ENCODE results near the gene PPY.
A peak's percentile ranks its signal among the peaks of the same experiment; 100 is the strongest.
"Not testable (repeated sequence)": the region's sequence is repeated elsewhere in the genome, so short reads cannot be mapped to it uniquely, and the experiment has no call there.

The PPY gene

GRCh38 chr17:43932357-43932756 is 9.9 kb downstream of the PPY start:
- DNase-seq (ENCODE audit: low read depth in 3 of 3, low spot score in 1 of 3), result no peak

- no peak for DNase-seq (ENCODE audit: low read depth in 3 of 3, low spot score in 1 of 3)
These were observed 11.2 kb downstream of the PPY start for GRCh38 chr17:43931062-43931571.

GRCh38 chr17:43928609-43929008 is 13.7 kb downstream of the PPY start:
- no peak for DNase-seq (ENCODE audit: low read depth in 3 of 3, low spot score in 1 of 3)

DNA sequence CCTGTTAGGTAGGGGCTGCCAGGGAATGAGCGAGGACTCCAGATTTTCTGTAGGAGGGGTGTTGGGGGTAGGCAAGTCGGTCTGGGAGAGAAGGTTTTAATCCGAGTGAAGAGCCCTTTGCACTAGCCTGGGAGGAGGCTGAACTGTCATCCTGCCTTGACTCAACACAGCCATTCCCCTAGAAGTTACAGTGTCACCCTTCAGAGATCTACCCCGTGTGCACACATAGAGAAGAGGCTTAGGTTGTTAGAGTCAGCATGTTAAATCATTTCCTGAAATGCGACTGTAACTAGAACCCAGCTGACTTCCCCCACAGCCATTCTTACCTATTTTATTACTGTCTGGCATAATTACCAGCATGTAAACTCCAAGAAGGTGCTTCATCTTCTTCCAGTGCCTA is 14.3 kb downstream of the PPY start:
- DNase-seq (ENCODE audit: low read depth in 3 of 3, low spot score in 1 of 3), result not testable (repeated sequence)

GRCh38 chr17:43927060-43927864 is 15.0 kb downstream of the PPY start:
- DNase-seq (ENCODE audit: low read depth in 3 of 3, low spot score in 1 of 3), result no peak

DNA sequence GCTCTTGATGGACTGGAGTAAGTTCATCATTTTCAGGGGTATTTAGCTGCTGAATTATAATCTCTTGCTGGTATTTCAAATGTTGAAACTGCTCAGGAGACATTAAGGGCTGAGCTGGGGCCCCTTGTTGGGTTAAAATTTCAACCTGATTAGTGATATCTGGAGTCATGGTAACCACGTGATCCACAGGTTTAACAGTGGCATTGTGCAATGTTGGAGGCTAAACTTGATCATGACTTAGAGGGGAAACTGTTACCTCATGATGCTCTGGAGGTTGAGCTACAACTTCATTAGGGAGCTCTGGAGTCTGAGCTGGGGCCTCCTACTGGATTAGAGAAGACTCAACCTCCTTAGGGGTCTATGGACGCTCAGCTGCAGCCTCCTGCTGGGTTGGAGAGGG is 17.7 kb downstream of the PPY start:
- DNase-seq (ENCODE audit: low read depth in 3 of 3, low spot score in 1 of 3), result no peak

DNA sequence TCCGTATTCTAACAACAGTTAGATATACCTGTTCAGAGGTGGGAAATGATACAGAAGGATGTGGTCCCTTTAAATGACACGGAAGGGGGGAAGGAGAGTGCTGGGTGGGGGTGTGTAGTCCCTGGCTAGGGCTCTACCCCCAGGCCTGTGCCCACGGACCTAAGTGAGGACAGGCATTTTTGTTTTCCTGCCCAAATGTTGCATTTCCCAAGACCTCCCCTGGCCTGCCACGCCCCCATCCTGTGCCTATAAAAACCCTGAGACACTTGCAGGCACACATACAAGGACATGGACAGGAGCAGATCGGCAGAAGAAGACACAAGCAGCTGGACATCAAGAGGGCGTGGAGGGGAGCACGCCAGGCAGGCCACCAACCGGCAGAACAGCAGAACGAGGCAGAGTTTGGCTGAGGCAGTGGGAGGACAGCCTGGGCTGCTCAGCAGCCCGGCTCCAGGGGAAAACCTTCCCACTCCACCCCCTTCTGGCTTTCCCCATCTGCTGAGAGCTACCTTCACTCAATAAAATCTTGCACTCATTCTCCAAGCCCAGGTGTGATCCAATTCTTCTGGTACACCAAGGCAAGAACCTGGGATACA is 21.7 kb downstream of the PPY start:
- no peak for DNase-seq (ENCODE audit: low read depth in 3 of 3, low spot score in 1 of 3)

DNA sequence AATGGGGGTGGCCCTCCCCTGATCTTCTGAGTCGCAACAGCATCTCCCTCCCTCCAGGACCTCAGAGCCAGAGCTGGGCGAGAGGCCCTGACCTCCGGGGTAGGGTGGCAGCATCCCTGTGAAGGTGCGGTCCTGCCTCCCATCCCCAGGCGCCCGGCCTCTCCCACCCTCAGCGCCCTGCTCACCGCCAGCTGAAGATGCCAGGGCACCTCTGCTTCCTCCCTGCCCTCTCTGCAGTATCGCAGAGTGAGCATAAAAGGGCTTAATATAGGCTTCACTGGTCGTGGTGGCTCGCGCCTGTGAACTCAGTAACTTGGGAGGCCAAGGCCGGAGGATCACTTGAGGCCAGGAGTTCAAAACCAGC is 24.3 kb downstream of the PPY start:
- no peak for DNase-seq (ENCODE audit: low read depth in 3 of 3, low spot score in 1 of 3)

DNA sequence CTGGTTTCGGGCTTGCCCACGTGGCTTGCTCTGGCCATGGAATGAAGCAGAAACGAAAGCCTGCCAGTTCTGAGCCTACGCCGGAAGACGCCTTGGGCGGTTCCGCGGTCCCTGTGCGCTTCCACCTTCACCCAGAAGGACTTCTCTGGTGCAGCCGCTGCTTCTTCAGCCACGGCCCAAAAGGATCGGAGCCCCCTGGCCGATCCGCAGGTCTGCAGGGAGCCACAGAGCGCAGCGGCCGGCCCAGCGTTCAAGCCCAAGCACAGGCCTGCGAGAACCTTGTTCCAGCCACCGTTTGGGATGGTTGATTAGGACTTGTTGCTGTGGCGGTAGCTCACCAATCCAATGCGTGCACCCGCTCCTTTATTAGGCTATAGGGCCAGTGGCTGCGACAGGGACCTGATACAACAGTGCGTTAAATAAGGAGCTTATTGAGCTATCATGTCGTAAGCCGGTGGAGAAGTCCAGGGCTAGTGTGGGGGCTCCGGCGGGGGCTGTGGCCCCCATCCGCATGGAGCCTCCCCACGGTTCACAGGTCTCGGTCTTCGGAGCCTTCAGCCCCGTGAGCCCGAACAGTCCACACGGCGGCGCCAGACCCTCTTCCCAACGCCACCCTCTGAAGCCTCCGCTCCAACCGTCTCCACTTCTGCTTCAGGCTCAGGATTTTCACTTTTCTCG is 24.8 kb downstream of the PPY start:
- DNase-seq (ENCODE audit: low read depth in 3 of 3, low spot score in 1 of 3), result peak in 1 of 3 donors; percentile 21

GRCh38 chr17:43917016-43917347 is 25.3 kb downstream of the PPY start:
- DNase-seq (ENCODE audit: low read depth in 3 of 3, low spot score in 1 of 3), result no peak

GRCh38 chr17:43916385-43916784 is 25.9 kb downstream of the PPY start:
- no peak for DNase-seq (ENCODE audit: low read depth in 3 of 3, low spot score in 1 of 3)

DNA sequence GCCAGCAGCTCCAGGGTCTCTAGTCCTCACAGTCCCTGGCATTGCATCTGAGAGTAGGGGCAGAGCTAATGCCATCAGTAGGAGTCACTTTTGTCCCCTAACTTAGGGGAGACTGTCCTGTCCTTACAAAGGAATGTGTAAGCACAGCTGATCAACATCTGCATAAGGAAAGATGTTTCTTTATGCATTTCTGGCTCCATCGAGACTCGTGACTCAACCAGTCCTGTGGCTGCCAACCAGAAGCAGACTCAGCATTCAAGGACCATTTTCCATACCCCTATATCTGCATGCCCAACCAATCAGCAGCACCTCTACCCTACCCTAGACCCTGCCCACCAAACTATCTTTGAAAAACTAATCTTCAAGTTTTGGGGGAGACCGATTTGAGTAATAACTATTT is 26.7 kb downstream of the PPY start:
- no peak for DNase-seq (ENCODE audit: low read depth in 3 of 3, low spot score in 1 of 3)

DNA sequence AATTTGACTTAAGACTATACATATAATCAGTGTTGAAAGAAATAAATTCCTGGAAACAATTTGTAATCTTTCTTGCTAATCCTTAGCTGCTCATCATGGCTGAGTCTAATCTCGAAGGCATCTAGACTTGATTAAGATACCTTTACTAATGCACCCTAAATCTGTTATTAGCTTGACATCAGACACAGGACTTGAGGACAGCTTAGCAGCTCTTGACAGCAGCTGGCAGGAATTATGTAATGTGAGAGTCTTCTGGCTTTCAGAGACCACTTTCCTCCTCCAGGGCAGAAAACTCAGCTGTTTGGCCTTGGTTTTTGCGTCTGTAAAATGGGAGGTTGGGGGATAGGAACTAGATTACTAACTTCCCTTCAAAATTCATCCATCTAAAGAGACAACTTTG is 27.8 kb downstream of the PPY start:
- no peak for DNase-seq (ENCODE audit: low read depth in 3 of 3, low spot score in 1 of 3)

- no peak for DNase-seq (ENCODE audit: low read depth in 3 of 3, low spot score in 1 of 3)
These were observed 28.7 kb downstream of the PPY start for GRCh38 chr17:43913584-43913983.

GRCh38 chr17:43912635-43913304 is 29.5 kb downstream of the PPY start:
- DNase-seq (ENCODE audit: low read depth in 3 of 3, low spot score in 1 of 3), result no peak

GRCh38 chr17:43911904-43912303 is 30.4 kb downstream of the PPY start:
- DNase-seq (ENCODE audit: low read depth in 3 of 3, low spot score in 1 of 3), result no peak

GRCh38 chr17:43909537-43910231 is 32.6 kb downstream of the PPY start:
- DNase-seq (ENCODE audit: low read depth in 3 of 3, low spot score in 1 of 3), result no peak

DNA sequence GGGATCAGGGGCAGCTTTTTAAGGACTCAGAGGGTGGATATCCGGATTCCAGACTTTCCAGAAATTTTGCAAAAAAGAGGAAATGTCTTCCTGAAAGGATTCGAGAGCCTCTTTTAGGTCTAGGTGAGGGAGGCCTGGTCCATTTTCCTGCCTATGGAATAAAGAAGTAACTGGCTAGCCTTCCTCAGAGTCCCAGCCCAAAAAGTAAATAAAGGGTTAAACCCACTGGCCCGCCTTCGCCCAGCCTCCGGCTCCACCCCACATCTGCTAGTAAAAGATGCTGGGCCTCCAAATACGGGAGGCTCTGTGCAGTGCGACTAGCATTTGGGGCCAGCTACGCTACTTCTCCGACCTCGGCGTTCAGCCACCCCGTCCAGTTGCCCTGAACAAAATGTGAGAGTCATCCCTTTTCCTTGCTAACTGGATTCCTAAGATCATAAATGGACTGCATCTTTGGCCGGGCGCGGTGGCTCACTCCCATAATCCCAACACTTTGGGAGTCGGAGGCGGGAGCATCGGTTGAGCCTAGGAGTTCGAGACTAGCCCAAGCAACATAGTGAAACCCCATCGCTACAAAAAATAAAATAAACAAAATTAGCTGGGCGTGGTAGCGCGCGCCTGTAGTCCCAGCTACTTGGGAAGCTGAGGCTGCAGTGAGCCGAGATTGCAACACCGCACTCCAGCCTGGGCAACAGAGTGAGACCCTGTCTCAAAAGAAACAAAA is 34.1 kb downstream of the PPY start:
- DNase-seq (ENCODE audit: low read depth in 3 of 3, low spot score in 1 of 3), result peak in 1 of 3 donors; percentile 43

DNA sequence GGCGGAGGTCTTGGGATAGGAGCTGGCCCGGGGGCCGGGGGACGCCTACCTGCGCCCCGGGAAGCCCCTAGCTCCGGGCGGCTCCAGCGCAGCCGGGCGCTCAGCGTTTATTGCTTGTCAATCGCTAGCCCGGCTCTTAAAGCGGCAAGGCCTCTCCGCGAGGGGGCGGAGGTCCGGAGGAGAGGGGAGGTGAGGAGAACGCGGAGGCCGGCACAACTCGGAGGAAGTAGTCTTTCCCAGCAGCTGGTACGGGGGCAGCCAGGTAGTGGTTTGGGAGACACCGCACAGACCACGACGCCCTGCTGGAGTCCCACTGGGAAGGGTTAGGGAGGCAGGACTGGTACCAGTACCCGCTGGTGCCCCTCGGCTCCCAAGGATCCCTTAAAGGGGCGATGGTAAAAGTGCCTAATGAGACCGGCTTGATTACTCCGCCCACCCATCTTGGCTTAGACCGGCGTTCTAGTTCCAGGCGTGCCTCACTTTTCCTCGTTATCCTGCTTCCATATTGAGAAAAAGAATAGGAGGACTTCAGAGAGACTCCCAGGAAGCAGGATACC is 34.8 kb downstream of the PPY start, which contains the start of gene MPP2:
MPP2 (minus strand) TSS at position 112 of the 557 bp plus-strand sequence. CDS start 3,076 bp downstream, outside the sequence.
- DNase-seq (ENCODE audit: low read depth in 3 of 3, low spot score in 1 of 3), result peak in 1 of 3 donors; percentile 32

GRCh38 chr17:43906951-43907424 is 35.3 kb downstream of the PPY start:
- DNase-seq (ENCODE audit: low read depth in 3 of 3, low spot score in 1 of 3), result no peak

Data from stimulated activated CD4-positive, alpha-beta T cell treated with anti-CD3 and anti-CD28 coated beads, TNF-alpha, amount 100 ng/mL, for 1 hour (primary cell).